GM12872 (cell line): ENCODE results near the gene RETN.

Experiments
- CTCF ChIP-seq: IDR thresholded peaks from 3 replicates; pipeline ENCODE4 v1.5.1; 2011; ENCODE audit warnings: low read depth, mild to moderate bottlenecking, low read length, moderate library complexity; ENCODE audit not compliant: insufficient read depth

RETN gene

GRCh38 chr19:7718668-7719067 lies 49.8 kb downstream of the RETN start:
- TF ChIP-seq CTCF: no peak
